Pons (tissue), 1 donor: ENCODE measurements around the gene ZNF280A.
"Not testable (repeated sequence)": the region's sequence is repeated elsewhere in the genome, so short reads cannot be mapped to it uniquely, and the experiment has no call there.

Source experiments
- DNase-seq: peaks from one replicate; pipeline ENCODE4 v3.0.0-alpha.2; 2016; ENCODE audit warnings: low spot score

ZNF280A gene

GRCh38 chr22:22545084-22545483 is 25.0 kb upstream of the ZNF280A start:
- DNase-seq: no peak

- DNase-seq: no peak
These were observed 18.3 kb upstream of the ZNF280A start for GRCh38 chr22:22538226-22538989.

- no peak for DNase-seq
These were observed 16.8 kb upstream of the ZNF280A start for GRCh38 chr22:22536916-22537315.

- no peak for DNase-seq
These were observed 16.4 kb upstream of the ZNF280A start for GRCh38 chr22:22536515-22536914.

- no peak for DNase-seq
These were observed 15.6 kb upstream of the ZNF280A start for GRCh38 chr22:22535662-22536061.

- no peak for DNase-seq
These were observed 14.7 kb upstream of the ZNF280A start for GRCh38 chr22:22534604-22535415.

- no peak for DNase-seq
These were observed 13.8 kb upstream of the ZNF280A start for GRCh38 chr22:22533863-22534262.

- no peak for DNase-seq
These were observed 13.3 kb upstream of the ZNF280A start for GRCh38 chr22:22533417-22533816.

- DNase-seq: not testable (repeated sequence)
These were observed 12.5 kb upstream of the ZNF280A start for GRCh38 chr22:22532547-22533071.

- DNase-seq: no peak
These were observed 11.9 kb upstream of the ZNF280A start for GRCh38 chr22:22531770-22532546.

GRCh38 chr22:22528780-22529179 is 8.7 kb upstream of the ZNF280A start:
- DNase-seq: no peak

GRCh38 chr22:22527312-22527711 is 7.2 kb upstream of the ZNF280A start:
- no peak for DNase-seq

- no peak for DNase-seq
These were observed 6.2 kb upstream of the ZNF280A start for GRCh38 chr22:22526125-22526912.

- DNase-seq: no peak
These were observed 3.4 kb upstream of the ZNF280A start for GRCh38 chr22:22523494-22523893.

- DNase-seq: no peak
These were observed 1.6 kb upstream of the ZNF280A start for GRCh38 chr22:22521631-22522030.

- no peak for DNase-seq
These were observed 865 bp upstream of the ZNF280A start for GRCh38 chr22:22520667-22521602.

GRCh38 chr22:22519591-22519990 is 479 bp downstream of the ZNF280A start:
- no peak for DNase-seq

- no peak for DNase-seq
These were observed 3.1 kb downstream of the ZNF280A start for GRCh38 chr22:22516992-22517391.

GRCh38 chr22:22515890-22516289 is 4.2 kb downstream of the ZNF280A start:
- DNase-seq: no peak

GRCh38 chr22:22514431-22514830 is 5.6 kb downstream of the ZNF280A start:
- not testable (repeated sequence) for DNase-seq
